ENCODE data around the gene SLC24A3. TPM values are rescaled to one million over a fixed set of nuclear protein-coding genes. Genes with fewer than 3 reads are reported as not detected.

Gene SLC24A3
- total RNA-seq, 1 donor from 2014 or later, result not detected

DNA sequence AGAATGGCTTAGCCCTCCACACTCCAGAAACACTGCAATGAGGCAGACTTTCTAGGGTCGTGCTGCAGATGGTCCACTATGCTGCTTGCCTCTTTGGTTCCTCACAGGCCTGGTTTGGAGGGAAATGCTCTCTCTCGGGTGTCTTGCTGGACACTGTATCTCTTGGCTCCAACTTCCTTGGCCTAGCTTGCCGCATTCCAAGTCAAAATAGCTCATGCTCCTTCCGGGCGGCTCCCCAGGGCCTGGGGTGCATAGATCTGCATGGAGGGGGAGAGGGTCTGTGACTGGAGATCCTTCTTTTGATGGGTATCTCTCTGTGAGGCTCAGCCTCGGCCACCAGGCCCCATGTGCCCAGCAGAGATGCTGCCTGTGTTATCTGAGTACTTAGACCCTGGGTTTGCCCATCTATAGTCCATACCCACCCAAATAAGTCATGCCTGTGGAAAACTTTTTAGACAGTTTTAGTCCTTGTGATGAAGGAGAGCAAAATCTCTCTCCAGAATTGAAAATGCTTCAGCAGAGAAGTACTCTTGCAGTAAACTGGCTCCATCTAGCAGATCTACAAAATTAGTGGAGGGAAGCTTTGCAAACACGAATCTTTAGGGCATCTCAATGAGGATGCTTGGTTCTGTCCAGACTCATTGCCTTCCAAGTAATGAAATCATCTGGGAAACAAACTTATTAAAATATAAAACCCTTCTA is 281.5 kb downstream of the SLC24A3 start:
- no peak overlapping the region for H3K27ac Mint-ChIP-seq

DNA sequence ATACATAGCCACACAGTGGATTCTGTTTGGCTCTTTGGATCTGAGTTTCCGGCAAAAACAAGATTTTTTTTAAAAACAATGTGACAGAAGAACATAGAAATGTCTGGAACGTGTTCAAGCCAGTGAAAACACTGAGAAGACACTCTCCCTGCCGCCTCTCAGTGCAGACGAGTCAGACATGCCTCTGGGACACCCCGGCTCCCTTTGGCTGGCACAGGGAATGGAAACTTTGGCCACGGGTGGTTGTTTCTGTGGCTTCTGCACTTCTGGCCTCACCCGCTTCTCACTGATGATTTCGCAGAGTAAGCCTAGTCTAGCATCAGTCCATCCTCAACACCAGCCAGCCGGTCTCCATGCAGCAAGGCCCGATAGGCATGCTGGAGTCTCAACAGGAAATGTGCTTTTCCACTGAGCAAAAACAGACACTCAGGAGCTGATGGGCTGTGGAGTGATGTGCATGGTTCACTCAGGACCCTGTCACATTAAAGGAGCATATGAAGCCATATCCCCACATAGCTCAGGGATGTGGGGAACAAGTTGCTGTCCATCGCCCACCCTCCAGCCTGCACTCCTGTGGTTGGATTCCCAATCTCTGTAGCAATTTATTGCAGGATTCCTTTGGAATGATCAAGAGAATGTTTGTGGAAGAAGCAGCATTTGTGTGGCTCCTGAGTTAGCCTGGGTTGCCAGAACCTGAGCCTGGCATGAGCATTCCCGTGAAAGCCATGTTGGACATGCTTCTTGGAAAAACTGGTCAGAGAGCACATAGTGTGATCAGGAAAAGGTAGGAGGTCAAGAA is 283.7 kb downstream of the SLC24A3 start:
- no peaks in the 10 kb centered on the region for H3K27me3 Mint-ChIP-seq (ENCODE audit: low read depth)
- peaks cover 3% of the 10 kb centered on the region for H3K4me1 Mint-ChIP-seq (ENCODE audit: low read depth)
- H3K27ac Mint-ChIP-seq, result no peak overlapping the region
- H3K4me3 Mint-ChIP-seq (ENCODE audit: low read depth), result no peak overlapping the region
- no peaks in the 10 kb centered on the region for H3K9me3 Mint-ChIP-seq
- no peaks in the 10 kb centered on the region for H3K36me3 Mint-ChIP-seq (ENCODE audit: low read depth)
- intact Hi-C loops (cut with micrococcal nuclease), result no loop called here
- DNase-seq (ENCODE audit: low spot score), result no peak

More for the DNA sequence above, 281.5 kb downstream of the SLC24A3 start:
- Mint-ChIP-seq H3K9me3 (no peaks in the 10 kb centered on the region), H3K4me1 (ENCODE audit: low read depth) (peaks cover 3% of the 10 kb centered on the region), H3K36me3 (ENCODE audit: low read depth) (no peaks in the 10 kb centered on the region), H3K4me3 (ENCODE audit: low read depth) (no peak overlapping the region), H3K27me3 (ENCODE audit: low read depth) (no peaks in the 10 kb centered on the region)
- intact Hi-C loops (cut with micrococcal nuclease), result no loop called here
- no peak for DNase-seq (ENCODE audit: low spot score)

- intact Hi-C loops (cut with micrococcal nuclease), result no loop called here
- H3K36me3 Mint-ChIP-seq (ENCODE audit: low read depth), result no peaks in the 10 kb centered on the region
- H3K27me3 Mint-ChIP-seq (ENCODE audit: low read depth), result peaks cover 1% of the 10 kb centered on the region
- no peak overlapping the region for H3K4me3 Mint-ChIP-seq (ENCODE audit: low read depth)
- H3K9me3 Mint-ChIP-seq, result no peaks in the 10 kb centered on the region
- H3K4me1 Mint-ChIP-seq (ENCODE audit: low read depth), result peaks cover 3% of the 10 kb centered on the region
- no peak for DNase-seq (ENCODE audit: low spot score)
- H3K27ac Mint-ChIP-seq, result no peak overlapping the region
Observed at GRCh38 chr20:19497064-19497463, 284.6 kb downstream of the SLC24A3 start.

DNA sequence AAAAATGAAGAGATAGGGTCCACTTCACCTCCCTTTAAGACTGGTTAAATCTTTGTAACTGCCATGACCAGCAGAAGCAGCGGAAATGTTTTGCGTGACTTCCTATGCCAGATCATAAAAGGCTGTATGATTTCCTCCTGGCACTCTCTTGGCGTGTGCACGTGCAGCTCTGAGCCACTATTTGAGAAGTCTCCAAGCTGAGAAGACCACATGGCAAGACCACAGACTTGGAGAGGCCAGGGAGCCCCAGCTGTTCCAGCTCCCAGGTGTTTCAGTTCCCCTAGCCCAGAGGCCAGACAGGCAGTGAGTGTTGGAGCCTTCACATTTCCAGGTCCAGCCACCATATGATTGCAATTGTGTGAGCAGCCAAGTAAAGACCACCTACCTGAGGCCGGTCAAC is 286.3 kb downstream of the SLC24A3 start:
- Mint-ChIP-seq H3K36me3 (ENCODE audit: low read depth) (no peaks in the 10 kb centered on the region), H3K9me3 (no peaks in the 10 kb centered on the region), H3K4me1 (ENCODE audit: low read depth) (peaks cover 3% of the 10 kb centered on the region), H3K4me3 (ENCODE audit: low read depth) (no peak overlapping the region), H3K27ac (no peak overlapping the region), H3K27me3 (ENCODE audit: low read depth) (peaks cover 1% of the 10 kb centered on the region)
- no peak for DNase-seq (ENCODE audit: low spot score)
- intact Hi-C loops (cut with micrococcal nuclease), result no loop called here

GRCh38 chr20:19501476-19502115 is 289.2 kb downstream of the SLC24A3 start:
- H3K4me1 Mint-ChIP-seq (ENCODE audit: low read depth), result peaks cover 3% of the 10 kb centered on the region

DNA sequence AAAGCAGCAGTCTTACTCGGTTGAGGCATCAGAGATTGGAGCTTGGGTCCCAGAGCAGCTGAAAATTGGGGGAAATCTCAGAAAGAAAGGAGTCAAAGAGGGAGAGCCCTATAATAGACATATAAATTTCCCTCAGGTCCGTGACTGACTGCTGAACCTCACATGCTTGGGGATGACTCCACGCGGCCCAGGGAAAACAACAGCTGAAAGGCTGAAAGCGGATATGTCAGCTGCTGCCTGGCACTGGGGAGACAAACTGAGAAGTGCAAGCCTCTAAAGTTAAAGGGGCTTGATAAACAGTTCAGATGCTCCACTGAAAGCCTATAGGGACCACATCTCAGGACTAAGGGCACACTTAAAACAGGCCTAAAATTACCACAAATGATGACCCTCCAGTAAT is 289.7 kb downstream of the SLC24A3 start:
- intact Hi-C loops (cut with micrococcal nuclease), result no loop called here
- no peak overlapping the region for H3K4me3 Mint-ChIP-seq (ENCODE audit: low read depth)
- DNase-seq (ENCODE audit: low spot score), result no peak

More at GRCh38 chr20:19501476-19502115, 289.2 kb downstream of the SLC24A3 start:
- intact Hi-C loops (cut with micrococcal nuclease), result no loop called here
- H3K27ac Mint-ChIP-seq, result no peak overlapping the region
- no peak for DNase-seq (ENCODE audit: low spot score)
- no peaks in the 10 kb centered on the region for H3K9me3 Mint-ChIP-seq
- H3K4me3 Mint-ChIP-seq (ENCODE audit: low read depth), result no peak overlapping the region
- peaks cover 1% of the 10 kb centered on the region for H3K27me3 Mint-ChIP-seq (ENCODE audit: low read depth)
- H3K36me3 Mint-ChIP-seq (ENCODE audit: low read depth), result no peaks in the 10 kb centered on the region

GRCh38 chr20:19504251-19504650 is 291.8 kb downstream of the SLC24A3 start:
- Mint-ChIP-seq H3K4me3 (ENCODE audit: low read depth) (no peak overlapping the region), H3K9me3 (no peaks in the 10 kb centered on the region), H3K27me3 (ENCODE audit: low read depth) (peaks cover 1% of the 10 kb centered on the region), H3K27ac (no peak overlapping the region), H3K36me3 (ENCODE audit: low read depth) (no peaks in the 10 kb centered on the region), H3K4me1 (ENCODE audit: low read depth) (no peaks in the 10 kb centered on the region)
- intact Hi-C loops (cut with micrococcal nuclease), result no loop called here
- DNase-seq (ENCODE audit: low spot score), result no peak

More for the DNA sequence above, 289.7 kb downstream of the SLC24A3 start:
- Mint-ChIP-seq H3K36me3 (ENCODE audit: low read depth) (no peaks in the 10 kb centered on the region), H3K4me1 (ENCODE audit: low read depth) (peaks cover 3% of the 10 kb centered on the region), H3K27ac (no peak overlapping the region), H3K27me3 (ENCODE audit: low read depth) (peaks cover 1% of the 10 kb centered on the region), H3K9me3 (no peaks in the 10 kb centered on the region)

DNA sequence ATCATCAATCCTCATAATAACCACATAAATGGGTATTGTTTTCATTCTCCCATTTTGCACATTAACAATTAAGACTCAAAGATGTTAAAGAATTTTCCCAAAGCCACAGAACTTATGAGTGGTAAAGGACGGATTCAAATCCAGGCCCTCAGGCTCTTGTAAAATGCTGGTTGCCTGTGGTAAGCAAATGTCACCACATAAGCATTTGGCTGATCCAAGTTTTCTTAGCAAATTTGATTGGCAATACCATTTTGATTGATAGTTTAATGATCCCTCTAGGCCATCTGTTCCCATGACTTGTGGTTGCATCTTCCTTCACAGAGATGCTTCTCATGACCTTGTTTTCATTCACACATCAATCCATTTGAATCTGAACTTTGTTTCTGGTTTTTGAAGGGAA is 293.6 kb downstream of the SLC24A3 start:
- H3K36me3 Mint-ChIP-seq (ENCODE audit: low read depth), result no peaks in the 10 kb centered on the region
- no peak overlapping the region for H3K4me3 Mint-ChIP-seq (ENCODE audit: low read depth)
- intact Hi-C loops (cut with micrococcal nuclease), result no loop called here
- no peak for DNase-seq (ENCODE audit: low spot score)
- H3K4me1 Mint-ChIP-seq (ENCODE audit: low read depth), result no peaks in the 10 kb centered on the region
- no peaks in the 10 kb centered on the region for H3K9me3 Mint-ChIP-seq
- peaks cover 1% of the 10 kb centered on the region for H3K27me3 Mint-ChIP-seq (ENCODE audit: low read depth)
- no peak overlapping the region for H3K27ac Mint-ChIP-seq

DNA sequence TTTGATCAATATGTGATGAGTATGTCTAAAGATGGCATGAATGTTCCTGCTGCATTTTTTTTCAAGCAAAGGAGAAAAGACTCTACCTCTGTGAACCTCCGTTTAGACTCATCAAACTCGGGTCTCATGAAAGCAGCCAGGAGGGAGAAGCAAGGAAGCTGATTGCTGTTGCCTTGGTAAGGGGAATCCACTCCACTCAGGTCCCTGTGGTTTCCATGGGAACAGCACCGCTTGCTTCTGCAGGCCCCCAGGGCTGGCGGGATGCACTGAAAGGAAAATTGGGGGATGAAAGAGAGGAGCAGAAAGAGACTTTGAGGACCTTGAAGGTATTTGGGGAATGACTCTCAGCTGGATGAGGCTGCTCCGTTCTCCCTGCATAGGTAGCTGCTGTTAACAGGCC is 296.0 kb downstream of the SLC24A3 start:
- no peak overlapping the region for H3K27ac Mint-ChIP-seq
- H3K9me3 Mint-ChIP-seq, result no peaks in the 10 kb centered on the region
- H3K4me1 Mint-ChIP-seq (ENCODE audit: low read depth), result no peaks in the 10 kb centered on the region
- H3K36me3 Mint-ChIP-seq (ENCODE audit: low read depth), result no peaks in the 10 kb centered on the region
- no peak for DNase-seq (ENCODE audit: low spot score)
- intact Hi-C loops (cut with micrococcal nuclease), result no loop called here
- no peaks in the 10 kb centered on the region for H3K27me3 Mint-ChIP-seq (ENCODE audit: low read depth)
- no peak overlapping the region for H3K4me3 Mint-ChIP-seq (ENCODE audit: low read depth)

DNA sequence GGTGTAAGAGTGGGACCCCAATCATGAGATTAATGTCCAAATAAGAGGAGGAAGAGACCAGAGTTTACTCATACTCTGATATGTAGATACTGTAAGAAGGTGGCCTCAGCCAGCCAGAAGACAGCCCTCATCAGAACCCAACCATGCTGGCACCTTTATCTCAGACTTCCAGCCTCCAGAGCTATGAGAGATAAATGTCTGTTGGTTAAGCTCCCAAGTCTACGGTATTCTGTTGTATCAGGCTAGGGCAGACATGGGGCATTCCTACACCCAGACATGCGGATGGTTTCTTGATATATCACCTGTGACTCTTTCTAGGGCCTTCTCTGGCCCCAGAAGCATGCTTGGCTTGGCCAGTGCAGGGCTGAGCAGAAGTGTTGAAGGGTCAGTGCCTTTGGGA is 298.2 kb downstream of the SLC24A3 start:
- Mint-ChIP-seq H3K27me3 (ENCODE audit: low read depth) (no peaks in the 10 kb centered on the region), H3K4me1 (ENCODE audit: low read depth) (no peaks in the 10 kb centered on the region), H3K4me3 (ENCODE audit: low read depth) (no peak overlapping the region), H3K36me3 (ENCODE audit: low read depth) (no peaks in the 10 kb centered on the region), H3K9me3 (no peaks in the 10 kb centered on the region), H3K27ac (no peak overlapping the region)
- intact Hi-C loops (cut with micrococcal nuclease), result no loop called here
- no peak for DNase-seq (ENCODE audit: low spot score)

DNA sequence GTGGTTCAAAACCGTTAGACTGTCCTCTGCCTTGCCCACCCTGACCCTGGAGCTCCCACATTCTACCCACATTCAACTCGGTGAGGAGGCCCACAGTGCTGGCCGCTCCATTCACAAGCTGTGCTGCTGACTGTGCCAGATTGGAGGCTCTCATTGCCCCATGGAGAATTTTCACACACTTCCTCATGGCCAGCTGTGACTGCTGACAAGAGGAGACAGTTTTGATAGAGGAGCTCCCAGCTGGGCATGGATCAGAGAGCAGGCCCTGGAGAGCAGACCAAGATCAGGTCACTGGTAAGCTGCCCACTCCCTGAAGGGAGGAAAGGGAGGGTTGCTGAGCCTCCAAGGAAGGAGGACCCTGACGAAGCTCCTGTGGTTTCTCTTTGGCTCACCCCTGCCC is 299.5 kb downstream of the SLC24A3 start:
- intact Hi-C loops (cut with micrococcal nuclease), result no loop called here
- H3K9me3 Mint-ChIP-seq, result no peaks in the 10 kb centered on the region
- H3K27me3 Mint-ChIP-seq (ENCODE audit: low read depth), result no peaks in the 10 kb centered on the region
- H3K27ac Mint-ChIP-seq, result no peak overlapping the region
- no peaks in the 10 kb centered on the region for H3K4me1 Mint-ChIP-seq (ENCODE audit: low read depth)
- no peak overlapping the region for H3K4me3 Mint-ChIP-seq (ENCODE audit: low read depth)
- DNase-seq (ENCODE audit: low spot score), result no peak
- H3K36me3 Mint-ChIP-seq (ENCODE audit: low read depth), result no peaks in the 10 kb centered on the region

DNA sequence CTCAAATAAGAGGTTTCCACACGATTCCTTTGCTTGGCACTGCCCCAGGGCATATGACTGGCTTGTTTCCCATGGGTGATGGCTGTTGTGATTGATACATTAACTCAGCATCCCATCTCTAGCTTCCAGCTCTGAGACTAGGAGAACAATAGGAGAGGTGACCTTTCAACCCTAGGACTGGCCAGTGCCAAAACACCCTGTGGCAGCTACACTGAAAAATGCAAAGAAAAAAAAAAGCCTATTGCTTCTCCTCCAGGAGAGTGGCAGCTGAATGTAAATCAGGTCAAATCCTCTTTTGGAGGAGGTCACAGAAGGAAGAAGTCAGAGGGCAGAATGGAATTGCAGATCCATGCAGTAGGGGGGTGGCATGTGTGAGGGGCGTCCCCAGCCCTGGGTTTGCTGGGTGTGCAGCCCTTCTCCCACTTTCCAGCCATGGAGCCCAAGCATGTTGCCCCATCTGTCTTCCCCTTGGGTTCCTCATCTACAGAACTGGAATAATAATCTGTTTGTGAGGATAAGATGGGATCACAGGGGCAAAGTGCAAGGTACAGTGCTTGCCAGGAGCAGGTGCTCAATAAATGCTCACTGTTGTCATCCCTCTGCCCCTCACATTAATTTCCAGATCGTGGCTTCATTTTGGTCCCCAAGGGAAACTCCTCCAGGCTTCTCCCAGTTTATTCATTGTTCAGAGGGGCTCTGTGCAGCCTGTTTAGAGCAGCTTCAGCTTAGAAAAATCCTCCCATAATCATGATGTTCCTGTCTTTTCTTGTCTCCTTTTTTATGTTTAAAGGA is 300.6 kb downstream of the SLC24A3 start:
- Mint-ChIP-seq H3K4me1 (ENCODE audit: low read depth) (no peaks in the 10 kb centered on the region), H3K27me3 (ENCODE audit: low read depth) (no peaks in the 10 kb centered on the region), H3K27ac (no peak overlapping the region), H3K9me3 (no peaks in the 10 kb centered on the region), H3K4me3 (ENCODE audit: low read depth) (no peak overlapping the region), H3K36me3 (ENCODE audit: low read depth) (no peaks in the 10 kb centered on the region)
- no peak for DNase-seq (ENCODE audit: low spot score)
- intact Hi-C loops (cut with micrococcal nuclease), result no loop called here

Measured in activated T-helper 2 cell treated with anti-CD3 and anti-CD28 coated beads, Interferon-gamma antibody, Interleukin-2, Interleukin-4, amounts not matched to agents 10 μg/mL and 5 μg/mL and 100 μg/mL, durations not matched to agents 14 hours and 24 hours and 36 hours (primary cell).